ENCODE measurements around the gene FXYD7. TPM values are rescaled to one million over a fixed set of nuclear protein-coding genes. Genes with fewer than 3 reads are reported as not detected.

Gene FXYD7
- polyA plus RNA-seq, 1 donor from 2014 or later: 35.7 TPM

GRCh38 chr19:35126624-35126959 is 16.5 kb upstream of the FXYD7 start:
- H3K36me3 ChIP-seq (ENCODE audit: insufficient read depth, low read length): no peaks in the 10 kb centered on the region
- no peak overlapping the region for H3K4me3 ChIP-seq (ENCODE audit: low read length)
- H3F3A ChIP-seq (ENCODE audit: insufficient read depth, low read length, poor library complexity, severe bottlenecking): no peaks in the 10 kb centered on the region
- H3K9me2 ChIP-seq (ENCODE audit: insufficient read depth, low read length): no peaks in the 10 kb centered on the region
- no peak overlapping the region for H2AFZ ChIP-seq (ENCODE audit: low read depth, low read length)
- H3K27ac ChIP-seq (ENCODE audit: low read length): no peak overlapping the region
- no peaks in the 10 kb centered on the region for H3K79me2 ChIP-seq (replicated peaks; ENCODE audit: insufficient read depth, low read length)
- TF ChIP-seq RAD21 (conservative IDR thresholded peaks at IDR 0.05) (no peak), POLR2AphosphoS5 (IDR thresholded peaks at IDR 0.05) (no peak), TAF1 (IDR thresholded peaks at IDR 0.05; ENCODE audit: low read depth) (no peak), SMC3 (conservative IDR thresholded peaks at IDR 0.05; ENCODE audit: poor library complexity) (no peak)
- no peak overlapping the region for H3K4me2 ChIP-seq (ENCODE audit: low read length)
- no peaks in the 10 kb centered on the region for H3K27me3 ChIP-seq (ENCODE audit: insufficient read depth, low read depth, low read length)
- no peaks in the 10 kb centered on the region for H3K9me3 ChIP-seq (ENCODE audit: low read length)
- H3K9ac ChIP-seq (ENCODE audit: low read length): no peak overlapping the region
- no peaks in the 10 kb centered on the region for H4K20me1 ChIP-seq (ENCODE audit: insufficient read depth)

- no peaks in the 10 kb centered on the region for H4K20me1 ChIP-seq (ENCODE audit: insufficient read depth)
- H3K9me3 ChIP-seq (ENCODE audit: low read length): no peaks in the 10 kb centered on the region
- no peak overlapping the region for H2AFZ ChIP-seq (ENCODE audit: low read depth, low read length)
- no peak overlapping the region for H3K4me2 ChIP-seq (ENCODE audit: low read length)
- no peak overlapping the region for H3K27ac ChIP-seq (ENCODE audit: low read length)
- H3K9me2 ChIP-seq (ENCODE audit: insufficient read depth, low read length): no peaks in the 10 kb centered on the region
- H3K27me3 ChIP-seq (ENCODE audit: insufficient read depth, low read depth, low read length): no peaks in the 10 kb centered on the region
- TF ChIP-seq TAF1 (IDR thresholded peaks at IDR 0.05; ENCODE audit: low read depth) (no peak), EZH2 (IDR thresholded peaks at IDR 0.05; ENCODE audit: borderline replicate concordance, insufficient read depth, low read length, poor library complexity, severe bottlenecking) (no peak), REST (IDR thresholded peaks at IDR 0.05; ENCODE audit: borderline replicate concordance) (no peak), POLR2AphosphoS5 (IDR thresholded peaks at IDR 0.05) (no peak), CTCF (IDR thresholded peaks at IDR 0.05; ENCODE audit: poor library complexity, severe bottlenecking) (no peak), RAD21 (conservative IDR thresholded peaks at IDR 0.05) (no peak), SMC3 (conservative IDR thresholded peaks at IDR 0.05; ENCODE audit: poor library complexity) (no peak), EP300 (conservative IDR thresholded peaks at IDR 0.05; ENCODE audit: poor library complexity, severe bottlenecking) (no peak), MXI1 (conservative IDR thresholded peaks at IDR 0.05; ENCODE audit: poor library complexity, severe bottlenecking) (no peak)
- H3K79me2 ChIP-seq (replicated peaks; ENCODE audit: insufficient read depth, low read length): no peaks in the 10 kb centered on the region
- H3K9ac ChIP-seq (ENCODE audit: low read length): no peak overlapping the region
- no peaks in the 10 kb centered on the region for H3K36me3 ChIP-seq (ENCODE audit: insufficient read depth, low read length)
- H3F3A ChIP-seq (ENCODE audit: insufficient read depth, low read length, poor library complexity, severe bottlenecking): no peaks in the 10 kb centered on the region
- H3K4me3 ChIP-seq (ENCODE audit: low read length): no peak overlapping the region
Measured at GRCh38 chr19:35127871-35128270, 15.2 kb upstream of the FXYD7 start.

Measured in neural cell (in vitro differentiated cells).